GM11168 (cell line): Measurements from ENCODE around the gene GBE1.
"Not testable (repeated sequence)": the region's sequence is repeated elsewhere in the genome, so short reads cannot be mapped to it uniquely, and the experiment has no call there.

ENCODE experiments used
- in situ Hi-C: fragments of 300-500 bp; cut with MboI; formaldehyde crosslinking; loops from one replicate; pipeline ENCODE4 v1.12.0; 2022; ENCODE audit warnings: low sequenced_read_pairs; ENCODE audit not compliant: unreplicated experiment

The GBE1 gene

GRCh38 chr3:81550415-81550814 lies 211.0 kb downstream of the GBE1 start:
- in situ Hi-C loops = no loop called here

- in situ Hi-C loops = no loop called here
Measured at GRCh38 chr3:81549831-81550230, 211.6 kb downstream of the GBE1 start.

GRCh38 chr3:81549388-81549787 lies 212.1 kb downstream of the GBE1 start:
- in situ Hi-C loops = no loop called here

GRCh38 chr3:81545572-81545971 lies 215.9 kb downstream of the GBE1 start:
- in situ Hi-C loops = no loop called here

- in situ Hi-C loops = no loop called here
Measured at GRCh38 chr3:81544385-81544784, 217.1 kb downstream of the GBE1 start.

GRCh38 chr3:81540787-81541186 lies 220.7 kb downstream of the GBE1 start:
- in situ Hi-C loops = no loop called here

- in situ Hi-C loops = no loop called here
Measured at GRCh38 chr3:81531846-81532245, 229.6 kb downstream of the GBE1 start.

GRCh38 chr3:81531263-81531662 lies 230.2 kb downstream of the GBE1 start:
- in situ Hi-C loops = no loop called here

- in situ Hi-C loops = no loop called here
Measured at GRCh38 chr3:81530180-81530939, 231.1 kb downstream of the GBE1 start.

GRCh38 chr3:81521855-81522254 lies 239.6 kb downstream of the GBE1 start:
- in situ Hi-C loops = no loop called here

- in situ Hi-C loops = no loop called here
Measured at GRCh38 chr3:81518945-81519344, 242.5 kb downstream of the GBE1 start.

- in situ Hi-C loops = no loop called here
Measured at GRCh38 chr3:81516042-81516441, 245.4 kb downstream of the GBE1 start.

- in situ Hi-C loops = no loop called here
Measured at GRCh38 chr3:81513591-81513990, 247.9 kb downstream of the GBE1 start.

- in situ Hi-C loops = no loop called here
Measured at GRCh38 chr3:81503026-81503425, 258.4 kb downstream of the GBE1 start.

GRCh38 chr3:81502236-81502635 lies 259.2 kb downstream of the GBE1 start:
- in situ Hi-C loops = no loop called here

GRCh38 chr3:81500039-81500438 lies 261.4 kb downstream of the GBE1 start:
- in situ Hi-C loops = no loop called here

GRCh38 chr3:81497572-81498251 lies 263.7 kb downstream of the GBE1 start:
- in situ Hi-C loops = no loop called here

- in situ Hi-C loops = no loop called here
Measured at GRCh38 chr3:81496407-81497104, 264.9 kb downstream of the GBE1 start.

GRCh38 chr3:81492471-81492870 lies 269.0 kb downstream of the GBE1 start:
- in situ Hi-C loops = not testable (repeated sequence)

- in situ Hi-C loops = no loop called here
Measured at GRCh38 chr3:81492040-81492439, 269.4 kb downstream of the GBE1 start.

GRCh38 chr3:81490541-81491288 lies 270.7 kb downstream of the GBE1 start:
- in situ Hi-C loops = no loop called here
